ENCODE data around the gene ZNF507.

Gene ZNF507

DNA sequence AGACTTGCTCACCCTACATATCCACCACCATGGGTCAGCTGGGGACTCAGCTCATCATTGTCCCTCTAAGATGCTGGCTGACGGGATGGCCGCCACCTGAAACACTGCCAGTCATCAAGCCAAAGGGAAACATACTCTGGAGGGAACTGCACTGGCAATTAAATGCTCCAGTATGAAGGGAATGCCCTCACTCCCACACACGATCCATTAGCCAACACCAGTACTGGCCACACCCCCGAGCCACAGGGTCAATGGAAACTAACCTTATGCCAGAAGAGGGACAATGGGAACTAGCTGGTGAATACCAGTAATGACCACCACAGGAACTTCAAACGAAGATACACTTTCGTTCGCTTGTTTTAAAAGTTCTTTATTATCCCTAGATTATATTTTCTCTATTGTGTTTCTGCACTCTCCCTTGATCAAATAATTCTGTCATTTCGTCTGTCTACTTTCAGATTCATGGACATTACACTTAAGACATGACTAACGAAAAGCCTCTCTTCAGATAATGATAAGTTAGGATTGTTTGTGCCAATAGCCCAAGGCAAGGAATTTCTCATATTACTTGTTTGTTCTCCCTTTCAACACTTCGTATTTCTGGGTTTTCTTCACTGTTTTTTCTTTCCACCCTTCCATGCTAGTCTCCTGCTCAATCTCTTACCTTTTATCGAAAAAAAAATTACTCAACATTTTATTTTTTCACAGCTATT, 1.7 kb upstream of the ZNF507 start:
- Histone ChIP-seq H3K4me1 (ENCODE audit: control insufficient read depth, insufficient read depth, low read length) (no peaks in the 10 kb centered on the region), H3K4me3 (ENCODE audit: low read length) (no peak overlapping the region), H3K36me3 (ENCODE audit: control insufficient read depth, insufficient read depth, low read length) (no peaks in the 10 kb centered on the region), H3K9me3 (ENCODE audit: control insufficient read depth, low read length) (no peaks in the 10 kb centered on the region), H3K9ac (ENCODE audit: low read length) (no peak overlapping the region), H3K27me3 (ENCODE audit: control insufficient read depth, insufficient read depth, low read length) (no peaks in the 10 kb centered on the region)

DNA sequence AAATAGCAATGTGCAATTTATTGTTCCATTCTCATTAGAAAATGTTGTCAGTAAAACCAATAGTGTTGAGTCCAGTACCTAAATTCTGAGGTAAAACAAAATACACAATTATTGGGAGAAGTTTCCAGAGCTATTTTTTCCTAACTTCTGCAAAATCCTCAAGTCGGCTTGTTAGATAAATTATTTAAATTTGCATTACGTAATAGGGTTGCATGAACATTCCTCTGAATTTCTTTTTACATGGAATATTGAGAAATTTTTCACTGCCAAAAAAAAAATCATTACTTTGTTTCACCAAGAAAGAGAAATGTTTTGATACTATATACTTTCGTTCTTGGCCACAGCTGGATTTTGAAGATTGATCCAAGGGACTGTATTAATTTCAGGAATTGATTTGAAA, 1.5 kb downstream of the ZNF507 start:
- H3K27me3 ChIP-seq (ENCODE audit: control insufficient read depth, insufficient read depth, low read length): no peaks in the 10 kb centered on the region
- no peak overlapping the region for H3K9ac ChIP-seq (ENCODE audit: low read length)

DNA sequence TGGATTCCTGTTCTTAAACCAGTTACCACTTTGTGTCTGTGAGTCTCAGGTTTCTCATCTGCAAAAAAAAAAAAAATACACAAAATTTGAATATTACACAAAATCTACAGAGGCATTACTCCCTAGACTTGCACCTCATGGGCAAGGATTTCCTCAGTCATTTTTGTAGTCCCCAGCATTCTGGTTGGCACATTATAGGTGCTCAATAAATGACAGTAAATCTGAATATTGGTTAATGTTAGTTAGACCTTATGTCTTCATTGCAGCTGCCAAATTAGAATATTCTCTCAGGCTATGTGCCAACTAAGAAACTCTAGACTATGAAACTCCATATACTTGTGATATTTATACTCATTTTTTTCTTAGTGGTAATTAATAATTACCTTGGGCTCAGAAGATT, 2.2 kb downstream of the ZNF507 start:
- Histone ChIP-seq H3K9me3 (ENCODE audit: control insufficient read depth, low read length) (no peaks in the 10 kb centered on the region), H3K27me3 (ENCODE audit: control insufficient read depth, insufficient read depth, low read length) (no peaks in the 10 kb centered on the region), H3K36me3 (ENCODE audit: control insufficient read depth, insufficient read depth, low read length) (no peaks in the 10 kb centered on the region), H3K9ac (ENCODE audit: low read length) (no peak overlapping the region), H3K4me1 (ENCODE audit: control insufficient read depth, insufficient read depth, low read length) (peaks cover 18% of the 10 kb centered on the region), H3K4me3 (ENCODE audit: low read length) (no peak overlapping the region)

More for the DNA sequence above, 1.5 kb downstream of the ZNF507 start:
- H3K9me3 ChIP-seq (ENCODE audit: control insufficient read depth, low read length): no peaks in the 10 kb centered on the region
- H3K4me3 ChIP-seq (ENCODE audit: low read length): no peak overlapping the region
- peaks cover 17% of the 10 kb centered on the region for H3K4me1 ChIP-seq (ENCODE audit: control insufficient read depth, insufficient read depth, low read length)
- no peaks in the 10 kb centered on the region for H3K36me3 ChIP-seq (ENCODE audit: control insufficient read depth, insufficient read depth, low read length)

DNA sequence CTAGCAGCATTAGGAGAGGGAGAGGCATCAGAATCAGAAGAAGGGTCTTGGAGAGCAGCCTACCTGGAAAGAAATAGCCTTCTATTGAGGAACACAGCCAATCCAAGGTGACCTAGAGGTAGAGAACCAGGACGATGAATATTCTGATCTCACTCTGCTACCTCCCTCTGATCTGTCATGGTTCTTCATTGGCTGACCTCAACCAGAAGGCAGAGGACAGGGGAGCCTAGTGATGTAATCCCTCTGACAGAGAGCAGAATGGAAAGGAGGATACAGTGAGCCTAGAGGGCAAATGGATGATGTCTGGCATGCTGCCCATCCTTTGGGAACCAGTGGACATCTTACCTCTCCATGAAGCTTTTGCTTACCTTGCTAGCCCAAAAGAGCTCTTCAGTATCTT, 3.6 kb downstream of the ZNF507 start:
- Histone ChIP-seq H3K4me1 (ENCODE audit: control insufficient read depth, insufficient read depth, low read length) (peaks cover 18% of the 10 kb centered on the region), H3K27me3 (ENCODE audit: control insufficient read depth, insufficient read depth, low read length) (no peaks in the 10 kb centered on the region), H3K9ac (ENCODE audit: low read length) (no peak overlapping the region), H3K9me3 (ENCODE audit: control insufficient read depth, low read length) (no peaks in the 10 kb centered on the region), H3K4me3 (ENCODE audit: low read length) (no peak overlapping the region), H3K36me3 (ENCODE audit: control insufficient read depth, insufficient read depth, low read length) (no peaks in the 10 kb centered on the region)

GRCh38 chr19:32349724-32350470, 4.5 kb downstream of the ZNF507 start:
- H3K4me3 ChIP-seq (ENCODE audit: low read length): no peak overlapping the region
- H3K36me3 ChIP-seq (ENCODE audit: control insufficient read depth, insufficient read depth, low read length): no peaks in the 10 kb centered on the region
- H3K4me1 ChIP-seq (ENCODE audit: control insufficient read depth, insufficient read depth, low read length): peaks cover 18% of the 10 kb centered on the region
- no peaks in the 10 kb centered on the region for H3K27me3 ChIP-seq (ENCODE audit: control insufficient read depth, insufficient read depth, low read length)
- H3K9ac ChIP-seq (ENCODE audit: low read length): no peak overlapping the region
- H3K9me3 ChIP-seq (ENCODE audit: control insufficient read depth, low read length): no peaks in the 10 kb centered on the region

GRCh38 chr19:32350471-32350865, 5.1 kb downstream of the ZNF507 start:
- Histone ChIP-seq H3K36me3 (ENCODE audit: control insufficient read depth, insufficient read depth, low read length) (no peaks in the 10 kb centered on the region), H3K4me1 (ENCODE audit: control insufficient read depth, insufficient read depth, low read length) (peaks cover 18% of the 10 kb centered on the region), H3K4me3 (ENCODE audit: low read length) (no peak overlapping the region), H3K9me3 (ENCODE audit: control insufficient read depth, low read length) (no peaks in the 10 kb centered on the region), H3K9ac (ENCODE audit: low read length) (no peak overlapping the region), H3K27me3 (ENCODE audit: control insufficient read depth, insufficient read depth, low read length) (no peaks in the 10 kb centered on the region)

DNA sequence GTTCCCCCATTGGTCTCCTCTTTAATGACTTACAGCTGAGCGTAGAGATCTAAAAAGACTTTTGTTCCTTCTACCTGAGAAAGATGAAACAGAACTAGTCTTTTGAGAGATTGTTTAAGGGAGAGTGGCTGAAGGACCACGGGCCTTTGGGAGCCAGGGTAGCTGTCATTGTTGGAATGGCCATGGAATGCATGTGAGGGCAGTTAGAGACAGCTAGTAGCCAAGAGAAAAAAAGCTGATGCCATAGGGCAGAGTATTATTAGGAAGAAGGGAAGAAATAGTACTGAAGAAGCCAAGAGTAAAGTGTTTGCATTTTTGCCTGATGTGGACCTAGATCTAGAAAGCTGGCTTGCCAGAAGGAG, 5.6 kb downstream of the ZNF507 start:
- no peaks in the 10 kb centered on the region for H3K36me3 ChIP-seq (ENCODE audit: control insufficient read depth, insufficient read depth, low read length)
- H3K27me3 ChIP-seq (ENCODE audit: control insufficient read depth, insufficient read depth, low read length): no peaks in the 10 kb centered on the region
- H3K9ac ChIP-seq (ENCODE audit: low read length): no peak overlapping the region
- no peak overlapping the region for H3K4me3 ChIP-seq (ENCODE audit: low read length)
- H3K4me1 ChIP-seq (ENCODE audit: control insufficient read depth, insufficient read depth, low read length): peaks cover 20% of the 10 kb centered on the region
- H3K9me3 ChIP-seq (ENCODE audit: control insufficient read depth, low read length): no peaks in the 10 kb centered on the region

- H3K27me3 ChIP-seq (ENCODE audit: control insufficient read depth, insufficient read depth, low read length): no peaks in the 10 kb centered on the region
- H3K9ac ChIP-seq (ENCODE audit: low read length): no peak overlapping the region
- H3K4me1 ChIP-seq (ENCODE audit: control insufficient read depth, insufficient read depth, low read length): peaks cover 29% of the 10 kb centered on the region
- H3K36me3 ChIP-seq (ENCODE audit: control insufficient read depth, insufficient read depth, low read length): no peaks in the 10 kb centered on the region
- no peaks in the 10 kb centered on the region for H3K9me3 ChIP-seq (ENCODE audit: control insufficient read depth, low read length)
- no peak overlapping the region for H3K4me3 ChIP-seq (ENCODE audit: low read length)
Observed at GRCh38 chr19:32352241-32352630, 6.8 kb downstream of the ZNF507 start.

GRCh38 chr19:32354345-32354744, 8.9 kb downstream of the ZNF507 start:
- H3K4me1 ChIP-seq (ENCODE audit: control insufficient read depth, insufficient read depth, low read length): peaks cover 29% of the 10 kb centered on the region
- H3K27me3 ChIP-seq (ENCODE audit: control insufficient read depth, insufficient read depth, low read length): no peaks in the 10 kb centered on the region
- no peak overlapping the region for H3K4me3 ChIP-seq (ENCODE audit: low read length)
- H3K9ac ChIP-seq (ENCODE audit: low read length): no peak overlapping the region
- no peaks in the 10 kb centered on the region for H3K9me3 ChIP-seq (ENCODE audit: control insufficient read depth, low read length)
- H3K36me3 ChIP-seq (ENCODE audit: control insufficient read depth, insufficient read depth, low read length): no peaks in the 10 kb centered on the region

DNA sequence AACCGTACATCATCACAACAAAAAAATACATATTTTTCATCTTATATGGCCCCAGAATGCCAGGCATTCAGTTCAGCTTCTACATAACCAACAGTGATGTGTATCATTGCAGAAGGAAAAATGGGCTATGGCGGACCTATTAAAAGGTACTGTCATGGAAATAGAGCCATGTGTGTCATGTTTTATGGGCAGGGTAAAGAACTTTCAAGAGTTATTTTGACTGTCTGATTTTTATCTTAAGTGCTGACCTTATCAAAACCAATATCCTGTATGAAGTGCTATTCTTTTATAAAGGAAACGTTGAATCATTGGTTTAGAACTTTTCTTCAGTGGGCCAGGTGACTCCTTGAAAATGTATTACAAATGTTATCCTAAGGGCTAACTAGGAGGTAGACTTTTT, 9.9 kb downstream of the ZNF507 start:
- Histone ChIP-seq H3K27me3 (ENCODE audit: control insufficient read depth, insufficient read depth, low read length) (no peaks in the 10 kb centered on the region), H3K9ac (ENCODE audit: low read length) (no peak overlapping the region), H3K36me3 (ENCODE audit: control insufficient read depth, insufficient read depth, low read length) (no peaks in the 10 kb centered on the region), H3K4me3 (ENCODE audit: low read length) (no peak overlapping the region), H3K9me3 (ENCODE audit: control insufficient read depth, low read length) (no peaks in the 10 kb centered on the region), H3K4me1 (ENCODE audit: control insufficient read depth, insufficient read depth, low read length) (peaks cover 22% of the 10 kb centered on the region)

GRCh38 chr19:32357720-32358119, 12.3 kb downstream of the ZNF507 start:
- no peaks in the 10 kb centered on the region for H3K27me3 ChIP-seq (ENCODE audit: control insufficient read depth, insufficient read depth, low read length)
- H3K4me1 ChIP-seq (ENCODE audit: control insufficient read depth, insufficient read depth, low read length): peaks cover 16% of the 10 kb centered on the region
- H3K9me3 ChIP-seq (ENCODE audit: control insufficient read depth, low read length): no peaks in the 10 kb centered on the region
- H3K4me3 ChIP-seq (ENCODE audit: low read length): no peak overlapping the region
- H3K36me3 ChIP-seq (ENCODE audit: control insufficient read depth, insufficient read depth, low read length): no peaks in the 10 kb centered on the region
- no peak overlapping the region for H3K9ac ChIP-seq (ENCODE audit: low read length)

DNA sequence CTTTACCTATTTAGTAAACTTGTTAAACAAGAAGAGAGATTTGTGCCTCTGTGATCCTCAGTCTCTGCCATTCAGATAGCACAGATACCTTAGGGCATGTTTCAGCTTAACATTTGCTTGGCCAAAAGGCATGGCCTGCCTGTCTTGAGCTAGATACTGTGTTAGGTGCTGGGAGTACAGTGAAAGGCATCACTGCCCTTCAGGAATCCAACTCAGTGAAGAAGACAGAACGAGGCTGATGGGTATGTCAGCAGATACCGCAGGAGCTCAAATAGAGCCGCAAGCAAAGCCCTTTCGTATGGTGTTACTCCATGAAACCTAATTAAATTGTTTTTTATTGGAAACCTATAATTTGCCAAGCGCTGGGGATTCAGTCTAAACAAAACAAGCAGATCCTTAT, 12.9 kb downstream of the ZNF507 start:
- no peaks in the 10 kb centered on the region for H3K36me3 ChIP-seq (ENCODE audit: control insufficient read depth, insufficient read depth, low read length)
- H3K4me3 ChIP-seq (ENCODE audit: low read length): no peak overlapping the region
- H3K9me3 ChIP-seq (ENCODE audit: control insufficient read depth, low read length): no peaks in the 10 kb centered on the region
- no peak overlapping the region for H3K9ac ChIP-seq (ENCODE audit: low read length)
- no peaks in the 10 kb centered on the region for H3K27me3 ChIP-seq (ENCODE audit: control insufficient read depth, insufficient read depth, low read length)
- H3K4me1 ChIP-seq (ENCODE audit: control insufficient read depth, insufficient read depth, low read length): peaks cover 22% of the 10 kb centered on the region

Measured in mucosa of stomach (tissue), 1 donor.